GM19463 (cell line): Measurements from ENCODE around the gene PPY.
"Not testable (repeated sequence)": the region's sequence is repeated elsewhere in the genome, so short reads cannot be mapped to it uniquely, and the experiment has no call there.

Source experiments
- ATAC-seq: cut with Tn5 transposase; IDR thresholded peaks from one replicate; pipeline ENCODE4 v1.9.1; 2021; ENCODE audit warnings: mild to moderate bottlenecking, moderate library complexity; ENCODE audit not compliant: unreplicated experiment

Gene PPY

GRCh38 chr17:43942051-43942685, at the start of gene PPY:
Gene PPY, minus strand, starts transcription at chr17:43942476. Its CDS starts 822 bp downstream, at chr17:43941654.
- ATAC-seq: no peak

- ATAC-seq: no peak
Observed at GRCh38 chr17:43988301-43988700, 46.0 kb upstream of the PPY start.

- no peak for ATAC-seq
Observed at GRCh38 chr17:43987131-43988021, 45.1 kb upstream of the PPY start.

GRCh38 chr17:43986225-43986981, 44.1 kb upstream of the PPY start:
- no peak for ATAC-seq

GRCh38 chr17:43984521-43984920, 42.2 kb upstream of the PPY start:
- ATAC-seq: no peak

- no peak for ATAC-seq
Observed at GRCh38 chr17:43983515-43984411, 41.5 kb upstream of the PPY start.

GRCh38 chr17:43983196-43983514, 40.9 kb upstream of the PPY start:
- no peak for ATAC-seq

GRCh38 chr17:43982171-43982570, 39.9 kb upstream of the PPY start:
- ATAC-seq: no peak

GRCh38 chr17:43979671-43980070, 37.4 kb upstream of the PPY start:
- ATAC-seq: no peak

GRCh38 chr17:43979011-43979410, 36.7 kb upstream of the PPY start:
- ATAC-seq: no peak

GRCh38 chr17:43978078-43978477, 35.8 kb upstream of the PPY start:
- no peak for ATAC-seq

GRCh38 chr17:43976963-43977837, 34.9 kb upstream of the PPY start:
- ATAC-seq: no peak

- ATAC-seq: no peak
Observed at GRCh38 chr17:43975898-43976297, 33.6 kb upstream of the PPY start.

- no peak for ATAC-seq
Observed at GRCh38 chr17:43974382-43975266, 32.3 kb upstream of the PPY start.

- not testable (repeated sequence) for ATAC-seq
Observed at GRCh38 chr17:43972444-43973212, 30.4 kb upstream of the PPY start.

- not testable (repeated sequence) for ATAC-seq
Observed at GRCh38 chr17:43971436-43971835, 29.2 kb upstream of the PPY start.

- no peak for ATAC-seq
Observed at GRCh38 chr17:43970366-43970765, 28.1 kb upstream of the PPY start.
